ENCODE results near the gene SPATA3.
"Not testable (repeated sequence)": the region's sequence is repeated elsewhere in the genome, so short reads cannot be mapped to it uniquely, and the experiment has no call there.

SPATA3 gene

GRCh38 chr2:230999477-230999876 is 3.6 kb downstream of the SPATA3 start:
- DNase-seq: no peak

GRCh38 chr2:231000211-231000904 is 4.4 kb downstream of the SPATA3 start:
- no peak for DNase-seq

- no peak for DNase-seq
These were observed 5.1 kb downstream of the SPATA3 start for GRCh38 chr2:231001036-231001435.

GRCh38 chr2:231001921-231002320 is 6.0 kb downstream of the SPATA3 start:
- no peak for DNase-seq

- no peak for DNase-seq
These were observed 6.7 kb downstream of the SPATA3 start for GRCh38 chr2:231002641-231003040.

- no peak for DNase-seq
These were observed 7.3 kb downstream of the SPATA3 start for GRCh38 chr2:231003186-231003585.

GRCh38 chr2:231004930-231005329 is 9.0 kb downstream of the SPATA3 start:
- DNase-seq: not testable (repeated sequence)

GRCh38 chr2:231007286-231008098 is 11.6 kb downstream of the SPATA3 start:
- no peak for DNase-seq

- DNase-seq: no peak
These were observed 12.2 kb downstream of the SPATA3 start for GRCh38 chr2:231008131-231008530.

GRCh38 chr2:231009236-231009919 is 13.5 kb downstream of the SPATA3 start:
- no peak for DNase-seq

- DNase-seq: no peak
These were observed 14.3 kb downstream of the SPATA3 start for GRCh38 chr2:231010201-231010730.

- DNase-seq: no peak
These were observed 15.6 kb downstream of the SPATA3 start for GRCh38 chr2:231011526-231011925.

- DNase-seq: no peak
These were observed 16.5 kb downstream of the SPATA3 start for GRCh38 chr2:231012463-231012862.

GRCh38 chr2:231013820-231014219 is 17.9 kb downstream of the SPATA3 start:
- DNase-seq: no peak

- DNase-seq: no peak
These were observed 19.6 kb downstream of the SPATA3 start for GRCh38 chr2:231015478-231015877.

- no peak for DNase-seq
These were observed 20.0 kb downstream of the SPATA3 start for GRCh38 chr2:231015926-231016325.

- DNase-seq: no peak
These were observed 20.8 kb downstream of the SPATA3 start for GRCh38 chr2:231016566-231017230.

GRCh38 chr2:231017231-231017598 is 21.3 kb downstream of the SPATA3 start:
- DNase-seq: no peak

GRCh38 chr2:231018184-231018583 is 22.3 kb downstream of the SPATA3 start:
- no peak for DNase-seq

- DNase-seq: not testable (repeated sequence)
These were observed 29.1 kb downstream of the SPATA3 start for GRCh38 chr2:231025059-231025458.

GRCh38 chr2:231028889-231029288 is 33.0 kb downstream of the SPATA3 start:
- no peak for DNase-seq

GRCh38 chr2:231029563-231029962 is 33.6 kb downstream of the SPATA3 start:
- DNase-seq: no peak

GRCh38 chr2:231030725-231031124 is 34.8 kb downstream of the SPATA3 start:
- DNase-seq: no peak
